Measurements from ENCODE around the gene CHAD. TPM values are rescaled to one million over a fixed set of nuclear protein-coding genes. Genes with fewer than 3 reads are reported as not detected.
"Not testable (repeated sequence)": the region's sequence is repeated elsewhere in the genome, so short reads cannot be mapped to it uniquely, and the experiment has no call there.

CHAD gene
- polyA plus RNA-seq, 1 of the 3 experiments (the other 2 are of a cell fraction): not detected

GRCh38 chr17:50420419-50421112 lies 48.1 kb downstream of the CHAD start:
- no peak for TF ChIP-seq EP300 (IDR thresholded peaks at IDR 0.05; ENCODE audit: borderline replicate concordance in 1 of 2, low read depth in 1 of 2, low read length in 1 of 2)
- no peak for TF ChIP-seq FOSL2 (IDR thresholded peaks at IDR 0.05; ENCODE audit: borderline replicate concordance, low read depth)
- TF ChIP-seq IRF3 (IDR thresholded peaks at IDR 0.05; ENCODE audit: low read depth, low read length): no peak
- no peak for TF ChIP-seq POLR2AphosphoS5 (IDR thresholded peaks at IDR 0.05; ENCODE audit: low read depth, low read length)
- no peak for TF ChIP-seq TCF12 (IDR thresholded peaks at IDR 0.05)
- TF ChIP-seq RAD21 (IDR thresholded peaks at IDR 0.05; ENCODE audit: low read length): no peak
- TF ChIP-seq GABPA (IDR thresholded peaks at IDR 0.05; ENCODE audit: low read depth): no peak
- no peak for TF ChIP-seq FOXM1 (IDR thresholded peaks at IDR 0.05; ENCODE audit: low read depth)
- TF ChIP-seq NFIC (IDR thresholded peaks at IDR 0.05; ENCODE audit: borderline replicate concordance): no peak
- no peak for TF ChIP-seq MAX (IDR thresholded peaks at IDR 0.05; ENCODE audit: low read depth)
- no peak for TF ChIP-seq TEAD4 (IDR thresholded peaks at IDR 0.05; ENCODE audit: borderline replicate concordance, insufficient read depth)
- TF ChIP-seq RCOR1 (IDR thresholded peaks at IDR 0.05; ENCODE audit: low read length): no peak
- no peak for TF ChIP-seq CTCF (IDR thresholded peaks at IDR 0.05)
- TF ChIP-seq ELF1 (IDR thresholded peaks at IDR 0.05): no peak
- no peak for TF ChIP-seq USF1 (IDR thresholded peaks at IDR 0.05; ENCODE audit: borderline replicate concordance, low read depth)
- no peak for TF ChIP-seq FOXJ3 (CRISPR knock-in tag; IDR thresholded peaks at IDR 0.05)
- H2AFZ ChIP-seq (ENCODE audit: low read depth): peak overlapping the region; percentile 77; the same call in 1 of the 2 replicates
- H3K79me2 ChIP-seq (ENCODE audit: insufficient read depth): peaks cover 8% of the 10 kb centered on the region; the same call in 1 of the 2 replicates
- no peak overlapping the region for H3K4me3 ChIP-seq (ENCODE audit: low read depth in 2 of 2, low read length in 1 of 2)
- no peak for DNase-seq
- 89% methylated on average over 6 of the region's 6 CpGs for WGBS (ENCODE audit: low lambda C conversion rate)
- H3K9ac ChIP-seq: no peak overlapping the region
- H3K4me2 ChIP-seq: no peak overlapping the region
- POLR2A ChIA-PET: interaction anchor here (0.9 kb wide), 1 partner anchor 23 kb away, joined by 4 read pairs; no protein-coding TSS in a partner anchor
- peaks cover 7 to 19% of the 10 kb centered on the region in 2 experiments; a peak in 3 of 4 replicates for H3K4me1 ChIP-seq (ENCODE audit: control insufficient read depth in 1 of 2, insufficient read depth in 2 of 2, low read depth in 1 of 2, low read length in 1 of 2)
- no peaks in the 10 kb centered on the region for H3K36me3 ChIP-seq (replicated peaks in 1 of 2; ENCODE audit: control insufficient read depth in 1 of 2, insufficient read depth in 2 of 2, low read length in 1 of 2)
- peaks cover 30% of the 10 kb centered on the region for H3F3A ChIP-seq (replicated peaks; ENCODE audit: insufficient read depth)
- no peaks in the 10 kb centered on the region for H3K9me2 ChIP-seq
- no peak overlapping the region for H3K27ac ChIP-seq (ENCODE audit: low read depth in 2 of 2, low read length in 1 of 2)
- H3K9me3 ChIP-seq: no peaks in the 10 kb centered on the region
- no peaks in the 10 kb centered on the region for H3K27me3 ChIP-seq (ENCODE audit: insufficient read depth)
- no peaks in the 10 kb centered on the region for H4K20me1 ChIP-seq (ENCODE audit: insufficient read depth)
- CTCF ChIA-PET: interaction anchor here (1.1 to 1.7 kb wide), 3 partner anchors 10 to 59 kb away, joined by 5 to 8 read pairs (median 5); partner anchors contain the start of genes LRRC59 and RSAD1

- H3K27ac ChIP-seq (ENCODE audit: low read depth in 2 of 2, low read length in 1 of 2); H3K4me3 ChIP-seq (ENCODE audit: low read depth in 2 of 2, low read length in 1 of 2); H3K9me2 ChIP-seq; POLR2A ChIA-PET; H3K36me3 ChIP-seq (replicated peaks in 1 of 2; ENCODE audit: control insufficient read depth in 1 of 2, insufficient read depth in 2 of 2, low read length in 1 of 2); H3K4me2 ChIP-seq; CTCF ChIA-PET; H2AFZ ChIP-seq (ENCODE audit: low read depth); H3K9ac ChIP-seq; H3K79me2 ChIP-seq (ENCODE audit: insufficient read depth); H3K9me3 ChIP-seq; H3K4me1 ChIP-seq (ENCODE audit: control insufficient read depth in 1 of 2, insufficient read depth in 2 of 2, low read depth in 1 of 2, low read length in 1 of 2); H3K27me3 ChIP-seq (ENCODE audit: insufficient read depth); H4K20me1 ChIP-seq (ENCODE audit: insufficient read depth); DNase-seq: not testable (repeated sequence)
- H3F3A ChIP-seq (replicated peaks; ENCODE audit: insufficient read depth): peaks cover 26% of the 10 kb centered on the region
- WGBS (ENCODE audit: low lambda C conversion rate): 95% methylated on average over 10 of the region's 10 CpGs
Observed at GRCh38 chr17:50419577-50419976, 49.1 kb downstream of the CHAD start.
